Epithelial cell of esophagus (primary cell): ENCODE results near the gene PFKL.

Source experiments
- DNase-seq: peaks from one replicate; pipeline ENCODE4 v3.0.0; 2010; ENCODE audit warnings: low read depth
- H3K4me3 ChIP-seq: 2 replicates; pipeline ENCODE4 v1.5.1; 2011; ENCODE audit warnings: mild to moderate bottlenecking, low read length, control low read depth
- TF ChIP-seq, protein P1 (sequence below): IDR thresholded peaks from 2 replicates; pipeline ENCODE4 v1.5.1; 2011; ENCODE audit warnings: low read depth, mild to moderate bottlenecking, low read length, control low read depth, inconsistent platforms; ENCODE audit not compliant: insufficient read depth; ENCODE audit errors: missing control alignments

The PFKL gene

DNA sequence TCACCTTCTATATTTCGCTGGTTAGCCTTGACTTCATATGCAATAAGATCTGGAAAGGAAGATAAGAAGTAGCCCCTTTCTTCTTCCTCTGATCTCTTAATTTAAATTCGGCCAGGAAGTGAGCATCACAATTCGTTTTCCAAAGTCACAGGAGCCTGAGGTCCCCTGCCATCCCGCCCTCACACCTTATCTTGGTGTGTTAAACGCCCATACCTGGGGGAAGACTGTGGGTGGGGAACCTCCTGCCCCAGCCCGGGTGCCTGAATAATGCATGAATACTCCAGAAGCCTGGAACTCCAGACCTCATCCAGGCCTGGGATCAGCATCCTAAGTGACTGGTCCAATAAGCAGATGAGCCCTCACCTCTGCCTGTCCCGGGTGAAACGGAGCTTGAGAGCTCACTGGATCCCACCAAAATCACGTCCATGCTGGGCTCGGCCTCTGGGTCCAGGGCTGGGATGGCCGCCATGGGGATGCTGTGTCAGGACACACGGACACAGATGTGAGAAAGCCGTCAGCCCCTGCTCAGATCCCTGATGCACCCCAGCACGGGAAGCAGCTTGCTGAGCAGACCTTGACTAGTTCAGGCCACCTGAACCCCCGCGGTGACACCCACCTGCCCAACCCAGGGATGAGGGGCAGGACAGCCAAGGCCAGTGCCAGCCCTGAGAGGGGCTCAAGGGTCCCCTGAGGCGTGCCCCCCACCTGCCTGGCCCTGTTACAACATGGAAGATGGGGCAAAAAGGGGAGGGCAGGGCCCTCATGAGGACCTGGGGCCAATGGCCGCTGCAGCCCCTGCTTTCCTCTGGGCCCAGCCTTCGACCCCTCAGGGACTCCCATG, 38.8 kb upstream of the PFKL start:
- no peak for DNase-seq
- no peak overlapping the region for H3K4me3 ChIP-seq
- TF ChIP-seq, protein P1, sequence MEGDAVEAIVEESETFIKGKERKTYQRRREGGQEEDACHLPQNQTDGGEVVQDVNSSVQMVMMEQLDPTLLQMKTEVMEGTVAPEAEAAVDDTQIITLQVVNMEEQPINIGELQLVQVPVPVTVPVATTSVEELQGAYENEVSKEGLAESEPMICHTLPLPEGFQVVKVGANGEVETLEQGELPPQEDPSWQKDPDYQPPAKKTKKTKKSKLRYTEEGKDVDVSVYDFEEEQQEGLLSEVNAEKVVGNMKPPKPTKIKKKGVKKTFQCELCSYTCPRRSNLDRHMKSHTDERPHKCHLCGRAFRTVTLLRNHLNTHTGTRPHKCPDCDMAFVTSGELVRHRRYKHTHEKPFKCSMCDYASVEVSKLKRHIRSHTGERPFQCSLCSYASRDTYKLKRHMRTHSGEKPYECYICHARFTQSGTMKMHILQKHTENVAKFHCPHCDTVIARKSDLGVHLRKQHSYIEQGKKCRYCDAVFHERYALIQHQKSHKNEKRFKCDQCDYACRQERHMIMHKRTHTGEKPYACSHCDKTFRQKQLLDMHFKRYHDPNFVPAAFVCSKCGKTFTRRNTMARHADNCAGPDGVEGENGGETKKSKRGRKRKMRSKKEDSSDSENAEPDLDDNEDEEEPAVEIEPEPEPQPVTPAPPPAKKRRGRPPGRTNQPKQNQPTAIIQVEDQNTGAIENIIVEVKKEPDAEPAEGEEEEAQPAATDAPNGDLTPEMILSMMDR = no peak

DNA sequence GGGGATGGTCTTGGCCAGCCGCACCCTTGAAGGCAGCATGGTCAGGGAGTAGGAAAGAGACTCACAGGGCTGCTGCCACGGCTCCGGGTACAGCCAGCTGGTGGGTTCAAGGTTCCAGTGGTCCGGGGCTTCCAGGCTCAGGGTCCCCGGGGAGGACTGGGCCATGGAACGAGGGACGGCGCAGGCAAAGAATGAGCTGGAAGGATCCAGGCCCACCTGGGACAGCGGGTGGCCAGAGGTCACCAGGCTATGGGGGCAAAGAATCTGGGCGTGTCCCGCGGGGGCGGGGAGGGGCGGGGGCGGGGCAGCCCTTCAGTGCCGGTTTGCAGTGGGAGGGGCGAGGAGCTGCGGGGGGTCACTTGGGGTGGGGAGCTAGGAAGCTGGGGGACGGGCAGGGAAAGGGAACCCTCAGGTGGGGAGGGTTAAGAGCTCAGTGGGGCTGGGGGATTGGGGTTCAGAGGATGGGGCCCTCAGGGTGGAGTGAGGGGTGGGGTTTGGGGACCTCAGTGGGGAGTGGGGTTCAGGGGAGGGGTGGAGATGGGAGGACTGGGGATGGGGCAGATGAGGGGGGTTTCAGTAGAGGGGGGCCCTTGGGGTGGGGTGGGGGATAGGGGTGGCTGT, 38.1 kb upstream of the PFKL start, which contains the start of gene DNMT3L:
Gene DNMT3L (minus strand): TSS at position 223 of the 621 bp plus-strand sequence. CDS start 638 bp downstream, outside the sequence.
- TF ChIP-seq, protein P1 = no peak
- H3K4me3 ChIP-seq = no peak within 1 kb of the TSS
- DNase-seq = no peak

GRCh38 chr21:44262338-44263056, 37.4 kb upstream of the PFKL start:
- no peak overlapping the region for H3K4me3 ChIP-seq
- DNase-seq = no peak
- TF ChIP-seq, protein P1 = no peak

GRCh38 chr21:44263221-44263760, 36.6 kb upstream of the PFKL start:
- DNase-seq = no peak
- H3K4me3 ChIP-seq = no peak overlapping the region
- TF ChIP-seq, protein P1 = no peak

DNA sequence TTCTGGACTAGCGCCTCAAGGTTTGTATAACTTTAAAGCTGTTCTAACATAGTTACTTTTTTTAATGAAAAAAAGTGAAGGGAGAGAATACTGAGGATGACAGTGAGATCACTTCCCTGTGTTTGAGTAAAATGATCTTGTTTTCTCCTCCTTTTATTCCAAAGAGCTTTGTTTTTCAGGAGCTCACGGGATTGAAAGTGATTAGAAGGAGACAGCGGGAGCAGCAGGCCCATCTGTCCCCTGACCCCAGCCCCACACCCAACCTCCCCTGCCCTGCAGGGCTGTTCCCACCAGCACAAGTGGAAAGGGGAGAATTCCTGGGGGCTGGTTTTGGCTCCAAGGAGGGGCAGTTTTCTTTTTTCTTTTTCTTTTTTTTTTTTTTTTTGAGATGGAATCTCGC, 36.1 kb upstream of the PFKL start:
- H3K4me3 ChIP-seq = no peak overlapping the region
- TF ChIP-seq, protein P1 = no peak
- DNase-seq = no peak

DNA sequence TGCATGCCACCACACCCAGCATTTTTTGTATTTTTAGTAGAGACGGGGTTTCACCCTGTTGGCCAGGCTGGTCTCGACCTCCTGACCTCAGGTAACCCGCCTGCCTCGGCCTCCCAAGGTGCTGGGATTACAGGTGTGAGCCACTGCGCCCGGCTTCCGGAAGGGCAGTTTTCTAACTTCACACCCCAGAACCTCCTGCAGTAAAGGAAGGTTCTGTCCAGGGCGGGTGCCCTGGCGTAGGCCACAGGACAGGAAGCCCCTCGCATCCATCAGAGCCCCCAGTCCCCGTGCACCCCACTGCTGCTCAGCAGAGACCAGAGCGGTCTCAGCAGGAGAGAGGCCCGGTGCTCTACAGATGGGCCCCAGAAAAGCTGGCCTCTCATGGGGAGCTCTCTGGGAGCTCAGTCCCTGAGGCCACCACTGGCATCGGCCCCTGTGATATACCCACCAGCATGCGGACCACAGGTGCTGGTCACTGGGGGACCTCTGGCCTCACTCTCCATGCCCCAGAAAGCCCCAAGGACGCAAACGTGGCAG, 34.1 kb upstream of the PFKL start:
- H3K4me3 ChIP-seq = no peak overlapping the region
- TF ChIP-seq, protein P1 = no peak
- no peak for DNase-seq
